ENCODE results near the gene OTOGL.
A peak's percentile ranks its signal among the peaks of the same experiment; 100 is the strongest.
"Not testable (repeated sequence)": the region's sequence is repeated elsewhere in the genome, so short reads cannot be mapped to it uniquely, and the experiment has no call there.

The OTOGL gene

GRCh38 chr12:80099259-80099658 lies at the start of gene OTOGL:
Gene OTOGL, plus strand, starts transcription at chr12:80099537. Its CDS starts 109,895 bp downstream, at chr12:80209432.
- DNase-seq = no peak

- DNase-seq = no peak
These were observed 49.1 kb upstream of the OTOGL start for GRCh38 chr12:80050236-80050635.

GRCh38 chr12:80053051-80053790 lies 46.1 kb upstream of the OTOGL start:
- no peak for DNase-seq

- no peak for DNase-seq
These were observed 43.1 kb upstream of the OTOGL start for GRCh38 chr12:80056232-80056631.

GRCh38 chr12:80056845-80057244 lies 42.5 kb upstream of the OTOGL start:
- DNase-seq = no peak

GRCh38 chr12:80058586-80058985 lies 40.8 kb upstream of the OTOGL start:
- DNase-seq = no peak

- DNase-seq = no peak
These were observed 40.2 kb upstream of the OTOGL start for GRCh38 chr12:80059102-80059501.

- DNase-seq = no peak
These were observed 39.5 kb upstream of the OTOGL start for GRCh38 chr12:80059875-80060274.

- DNase-seq = no peak
These were observed 35.1 kb upstream of the OTOGL start for GRCh38 chr12:80064269-80064668.

GRCh38 chr12:80064951-80065350 lies 34.4 kb upstream of the OTOGL start:
- no peak for DNase-seq

- DNase-seq = no peak
These were observed 31.2 kb upstream of the OTOGL start for GRCh38 chr12:80068173-80068572.

- DNase-seq = not testable (repeated sequence)
These were observed 15.3 kb upstream of the OTOGL start for GRCh38 chr12:80083892-80084614.

GRCh38 chr12:80086025-80086424 lies 13.3 kb upstream of the OTOGL start:
- no peak for DNase-seq

GRCh38 chr12:80087486-80088213 lies 11.7 kb upstream of the OTOGL start:
- peak; percentile 7 for DNase-seq

GRCh38 chr12:80100591-80100990 lies 1.3 kb downstream of the OTOGL start:
- DNase-seq = no peak

- DNase-seq = peak; percentile 17
These were observed 1.8 kb downstream of the OTOGL start for GRCh38 chr12:80101126-80101525.

GRCh38 chr12:80107221-80107620 lies 7.9 kb downstream of the OTOGL start:
- no peak for DNase-seq

- no peak for DNase-seq
These were observed 17.4 kb downstream of the OTOGL start for GRCh38 chr12:80116735-80117134.

GRCh38 chr12:80118565-80119324 lies 19.4 kb downstream of the OTOGL start:
- no peak for DNase-seq

GRCh38 chr12:80120994-80121393 lies 21.7 kb downstream of the OTOGL start:
- DNase-seq = no peak

GRCh38 chr12:80121661-80122060 lies 22.3 kb downstream of the OTOGL start:
- DNase-seq = no peak

- no peak for DNase-seq
These were observed 30.7 kb downstream of the OTOGL start for GRCh38 chr12:80129895-80130530.
